Stimulated activated CD4-positive, alpha-beta T cell treated with anti-CD3 and anti-CD28 coated beads, Interleukin-1b, Interleukin-23, amount 100 ng/mL, for 48 hours (primary cell): Measurements from ENCODE around the gene GARRE1.

Source experiments
- DNase-seq: peaks from one replicate; pipeline ENCODE4 v3.0.0-alpha.2; 2020

GARRE1 gene

DNA sequence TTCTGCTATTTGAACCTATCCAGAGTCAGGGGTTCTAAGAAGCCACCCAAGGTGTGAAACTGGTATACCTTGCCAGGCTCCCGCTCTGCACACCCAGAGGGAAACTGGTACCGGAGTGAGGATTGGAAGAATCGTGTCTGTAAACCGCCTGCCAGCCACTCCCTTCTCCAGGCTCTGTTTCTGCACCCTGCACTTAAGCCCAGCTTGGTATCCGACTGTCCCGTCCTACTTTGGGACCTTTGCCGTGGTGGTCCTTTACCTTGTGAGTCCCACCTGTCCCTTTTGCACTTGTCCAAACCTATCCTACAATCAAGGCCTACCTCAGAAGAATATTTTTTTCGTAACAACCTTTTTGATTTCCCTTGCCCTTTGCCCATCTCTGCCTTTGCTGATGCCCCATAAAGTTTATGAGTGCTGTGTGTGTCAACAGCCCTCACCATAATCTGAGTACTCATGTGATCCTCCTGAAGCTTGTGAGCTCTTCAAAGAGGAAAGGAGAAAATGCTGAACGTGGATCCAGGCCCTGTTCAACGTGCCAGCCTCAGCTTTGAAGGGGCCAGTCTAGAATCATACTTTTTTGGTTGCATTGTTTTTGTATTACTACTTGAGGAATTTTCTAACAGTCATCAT, 44.7 kb downstream of the GARRE1 start:
- no peak for DNase-seq

DNA sequence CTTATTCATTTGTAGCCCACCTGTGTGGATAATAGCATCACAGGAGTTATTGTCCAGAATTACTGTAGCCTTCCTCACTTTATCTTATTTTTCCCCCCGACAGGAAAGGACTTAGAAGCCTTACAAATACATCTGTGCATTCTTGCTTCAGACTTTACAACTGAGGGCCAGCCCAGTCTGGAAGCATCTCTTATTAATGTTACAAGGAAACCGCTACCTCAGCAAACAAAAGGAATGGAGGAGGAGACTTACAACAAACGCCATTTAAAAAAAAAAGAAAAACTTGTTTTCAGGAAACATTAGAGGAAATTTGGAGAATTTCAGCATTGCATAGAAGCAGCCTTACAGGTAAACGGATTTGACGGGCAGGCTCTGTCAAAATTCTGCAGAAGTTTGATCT, 45.2 kb downstream of the GARRE1 start:
- no peak for DNase-seq

DNA sequence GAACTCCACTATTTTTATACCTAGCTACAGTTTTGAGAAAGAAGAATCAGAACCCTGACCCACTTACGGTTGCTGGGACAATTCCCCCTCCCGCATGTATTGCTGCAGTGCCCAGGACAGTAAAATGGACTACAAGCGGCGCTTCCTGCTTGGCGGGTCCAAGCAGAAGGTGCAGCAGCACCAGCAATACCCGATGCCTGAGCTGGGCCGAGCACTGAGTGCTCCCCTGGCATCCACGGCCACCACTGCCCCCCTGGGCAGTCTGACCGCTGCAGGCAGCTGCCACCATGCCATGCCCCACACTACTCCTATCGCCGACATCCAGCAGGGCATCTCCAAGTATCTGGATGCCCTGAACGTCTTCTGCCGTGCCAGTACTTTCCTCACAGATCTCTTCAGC, 46.0 kb downstream of the GARRE1 start:
- DNase-seq: no peak

GRCh38 chr19:34300962-34301361, 46.6 kb downstream of the GARRE1 start:
- no peak for DNase-seq
